ENCODE data around the gene FAN1.

FAN1 gene

GRCh38 chr15:30921781-30922479, 18.2 kb downstream of the FAN1 start:
- no peak for DNase-seq

GRCh38 chr15:30922480-30923311, 19.0 kb downstream of the FAN1 start:
- DNase-seq = no peak

GRCh38 chr15:30923429-30923828, 19.7 kb downstream of the FAN1 start:
- DNase-seq = no peak

DNA sequence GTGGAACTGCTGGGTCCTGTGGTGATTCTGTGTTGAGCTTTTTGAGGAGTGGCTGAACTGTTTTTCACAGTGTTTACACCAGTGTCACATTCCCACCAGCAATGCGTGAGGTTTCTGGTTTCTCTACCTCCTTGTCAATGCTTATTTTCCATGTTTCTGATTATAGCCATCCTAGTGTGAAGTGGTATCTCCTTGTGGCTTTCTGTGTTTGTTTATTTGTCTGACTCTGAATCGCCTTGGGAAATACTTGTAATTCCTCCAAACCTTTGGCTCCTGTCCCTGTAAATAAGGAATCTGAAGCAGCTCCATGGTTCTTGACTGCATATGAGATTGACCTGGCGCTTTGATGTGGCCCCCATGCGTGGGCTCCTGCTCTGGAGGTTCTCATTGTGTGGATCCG, 20.6 kb downstream of the FAN1 start:
- DNase-seq = no peak

- no peak for DNase-seq
These were observed 22.0 kb downstream of the FAN1 start for GRCh38 chr15:30925686-30926085.

DNA sequence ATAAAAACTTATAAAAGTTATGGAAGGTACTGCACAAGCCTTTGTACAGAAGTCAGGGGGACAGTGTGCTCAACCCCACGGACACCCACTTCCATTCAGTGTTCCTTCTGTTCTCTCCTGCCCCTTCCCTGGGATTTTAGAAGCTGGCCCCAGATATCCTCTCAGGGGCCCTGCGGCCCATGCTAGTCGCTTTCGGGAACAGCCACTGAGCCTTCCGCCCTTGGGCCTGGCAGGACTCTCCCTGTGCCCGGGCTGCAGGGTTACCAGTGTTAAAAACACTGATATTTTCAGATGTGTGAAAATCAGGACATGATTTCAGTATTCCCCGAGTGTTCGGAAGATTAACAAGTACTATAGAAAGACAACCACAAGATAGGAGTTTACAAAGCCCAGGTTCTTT, 22.4 kb downstream of the FAN1 start:
- no peak for DNase-seq

- no peak for DNase-seq
These were observed 23.5 kb downstream of the FAN1 start for GRCh38 chr15:30927148-30927761.

GRCh38 chr15:30928076-30928475, 24.4 kb downstream of the FAN1 start:
- no peak for DNase-seq

GRCh38 chr15:30929064-30929669, 25.5 kb downstream of the FAN1 start:
- DNase-seq = no peak

GRCh38 chr15:30929982-30930381, 26.3 kb downstream of the FAN1 start:
- DNase-seq = no peak

DNA sequence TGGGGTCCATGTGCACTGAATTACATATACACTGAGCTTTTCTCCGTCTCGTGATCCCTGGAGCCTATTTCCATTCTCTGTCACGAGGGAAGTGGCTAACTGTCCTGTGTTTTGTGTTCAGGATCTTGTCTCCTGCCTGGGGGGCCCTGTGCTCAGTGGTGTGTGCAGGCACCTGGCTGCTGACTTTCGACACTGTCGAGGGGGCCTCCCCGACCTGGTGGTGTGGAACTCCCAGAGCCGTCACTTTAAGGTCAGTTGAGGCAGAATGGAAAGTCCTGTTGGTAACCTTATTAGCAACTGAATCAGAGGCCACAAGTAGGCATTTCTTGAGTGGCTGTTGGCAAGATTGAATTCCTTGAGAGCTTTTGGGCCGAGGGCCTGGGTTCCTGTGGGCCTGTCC, 26.7 kb downstream of the FAN1 start:
- DNase-seq = no peak

DNA sequence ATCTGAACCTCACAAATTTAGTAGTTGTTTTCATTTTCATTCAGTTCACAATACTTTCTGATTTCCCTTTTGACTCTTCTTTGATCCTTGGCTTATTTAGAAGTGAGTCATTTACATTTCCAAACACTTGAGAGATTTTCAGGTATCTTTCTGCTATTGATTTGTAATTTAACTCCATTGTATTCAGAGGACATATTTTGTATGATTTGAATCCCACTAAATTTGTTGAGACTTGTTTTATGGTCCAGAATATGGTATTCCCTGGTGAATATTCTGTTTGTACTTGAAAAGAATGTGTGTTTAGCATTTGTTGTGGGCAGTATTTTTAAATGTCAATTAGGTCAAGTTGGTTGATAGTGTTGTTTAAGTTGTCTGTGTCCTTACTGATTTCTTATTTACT, 29.6 kb downstream of the FAN1 start:
- DNase-seq = no peak

DNA sequence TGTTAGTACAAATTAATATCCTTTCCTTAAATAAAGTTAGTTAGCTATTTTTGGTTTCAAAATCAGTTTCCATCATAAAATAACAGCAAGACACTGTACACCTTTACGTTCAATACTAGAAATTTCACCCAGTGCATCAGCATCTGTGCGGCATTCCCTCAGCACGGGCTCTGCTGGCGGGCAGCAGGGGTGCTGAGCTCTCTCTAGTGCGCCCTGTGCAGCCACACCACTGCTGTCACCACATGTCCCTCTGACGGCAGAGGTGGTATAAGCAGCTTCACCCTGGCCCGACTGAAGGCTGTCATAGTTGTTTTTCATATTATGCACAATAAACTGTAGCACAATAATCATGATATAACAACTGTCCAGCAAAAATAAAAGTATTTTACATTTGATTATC, 35.4 kb downstream of the FAN1 start:
- DNase-seq = no peak

DNA sequence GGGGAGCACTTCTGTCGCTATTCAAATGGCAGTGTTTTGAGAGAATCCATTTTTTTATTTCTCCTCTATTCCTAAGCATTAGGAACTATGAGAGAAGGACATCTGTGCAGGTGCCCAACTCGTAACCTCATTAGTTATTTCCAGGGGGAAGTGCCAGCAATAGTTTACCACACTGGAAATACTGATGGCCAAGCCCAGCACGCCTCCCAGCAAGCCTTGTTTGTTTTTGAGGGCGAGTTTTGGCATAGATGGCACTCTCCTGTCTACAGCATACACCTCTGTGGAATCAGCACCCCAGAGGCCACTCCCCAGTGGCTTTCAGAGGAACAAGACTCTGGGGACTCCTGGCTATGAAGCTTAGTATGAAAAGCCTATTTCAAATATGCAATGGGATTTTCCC, 36.6 kb downstream of the FAN1 start:
- no peak for DNase-seq

- DNase-seq = no peak
These were observed 37.8 kb downstream of the FAN1 start for GRCh38 chr15:30941520-30941919.

GRCh38 chr15:30943654-30944335, 40.1 kb downstream of the FAN1 start:
- DNase-seq = no peak

GRCh38 chr15:30953183-30953582, 49.5 kb downstream of the FAN1 start:
- no peak for DNase-seq

DNA sequence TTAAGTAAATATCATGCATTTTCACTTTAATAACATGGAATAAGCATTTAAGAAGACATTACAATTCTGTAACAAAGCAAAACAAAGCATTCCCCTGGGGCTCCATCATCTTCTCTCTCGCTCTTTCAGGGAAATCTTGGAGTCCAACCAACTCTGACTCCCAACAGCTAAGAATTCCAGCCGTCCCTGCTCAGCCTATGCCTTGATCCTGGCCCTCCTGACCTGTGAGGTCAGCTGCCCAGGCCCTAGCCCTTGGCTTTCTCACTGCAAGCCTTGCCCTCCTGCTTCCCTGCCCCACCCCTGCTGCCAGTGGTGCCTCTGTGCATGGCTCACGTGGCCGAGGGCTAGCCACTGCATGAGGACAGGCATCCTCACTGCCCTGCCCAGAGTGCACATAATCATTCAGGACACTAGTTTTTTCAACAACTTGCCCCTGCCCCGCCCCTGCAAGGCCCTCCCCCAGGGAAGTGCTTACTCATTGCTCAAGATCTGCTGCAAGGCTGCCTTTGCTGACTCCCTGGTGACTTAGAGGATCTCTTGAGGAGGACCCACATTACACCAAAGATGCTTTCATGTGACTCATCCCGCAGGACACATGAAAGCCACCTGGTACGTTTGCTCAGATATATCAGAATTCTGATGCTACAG, 50.1 kb downstream of the FAN1 start:
- no peak for DNase-seq

GRCh38 chr15:30954674-30955073, 51.0 kb downstream of the FAN1 start:
- no peak for DNase-seq

- DNase-seq = no peak
These were observed 52.8 kb downstream of the FAN1 start for GRCh38 chr15:30956216-30957124.

DNA sequence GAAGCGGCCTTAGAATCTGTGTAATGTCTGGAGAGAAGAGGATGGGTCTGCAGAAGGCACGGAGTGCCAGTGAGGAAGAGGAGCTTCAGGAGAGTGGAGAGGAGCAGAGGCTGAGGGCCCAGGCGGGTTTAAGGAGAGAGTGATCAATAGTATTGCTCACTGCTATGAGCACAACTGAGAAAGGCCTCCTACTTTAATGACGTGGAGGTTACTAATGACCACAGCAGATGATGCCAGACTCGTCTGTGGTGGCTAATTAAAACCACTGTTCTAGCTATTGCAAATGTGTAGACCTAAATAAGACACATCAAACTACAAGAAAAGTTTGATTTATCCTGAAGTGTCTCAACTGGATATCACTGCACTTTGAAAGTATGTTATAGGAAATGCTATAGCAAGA, 54.5 kb downstream of the FAN1 start:
- no peak for DNase-seq

Data from NCI-H748 treated with DMSO at 0.1 percent for 48 hours (cell line).